Trophoblast cell (in vitro differentiated cells and primary cell): ENCODE measurements around the gene ARHGAP26.

Experiments
- DNase-seq, 2 donors: peaks; one replicate each; pipeline ENCODE4 v3.0.0-alpha.2; 2016
- H2AFZ ChIP-seq: 2 replicates; pipeline ENCODE4 v1.6.1; 2013; ENCODE audit warnings: low read length, moderate library complexity, mild to moderate bottlenecking; ENCODE audit not compliant: insufficient read depth, poor library complexity
- H2AK5ac ChIP-seq: 2 replicates; pipeline ENCODE4 v1.6.1; 2013; ENCODE audit warnings: mild to moderate bottlenecking, low read length
- H2BK120ac ChIP-seq: 2 replicates; pipeline ENCODE4 v1.6.1; 2013; ENCODE audit warnings: low read length, mild to moderate bottlenecking, moderate library complexity; ENCODE audit not compliant: insufficient read depth, poor library complexity
- H2BK12ac ChIP-seq: 2 replicates; pipeline ENCODE4 v1.6.1; 2013; ENCODE audit warnings: mild to moderate bottlenecking, low read length, moderate library complexity
- H2BK5ac ChIP-seq: 2 replicates; pipeline ENCODE4 v1.6.1; 2013; ENCODE audit warnings: low read length, low read depth, moderate library complexity, mild to moderate bottlenecking; ENCODE audit not compliant: poor library complexity
- H3K14ac ChIP-seq: 2 replicates; pipeline ENCODE4 v1.6.1; 2013; ENCODE audit warnings: mild to moderate bottlenecking, low read length
- H3K18ac ChIP-seq: 2 replicates; pipeline ENCODE4 v1.6.1; 2013; ENCODE audit warnings: mild to moderate bottlenecking, low read length
- H3K23ac ChIP-seq: 2 replicates; pipeline ENCODE4 v1.6.1; 2013; ENCODE audit warnings: low read length
- H3K27ac ChIP-seq: 2 replicates; pipeline ENCODE4 v1.5.1; 2013; ENCODE audit warnings: low read depth, mild to moderate bottlenecking, inconsistent platforms, low read length, moderate library complexity
- H3K27me3 ChIP-seq: 2 replicates; pipeline ENCODE4 v1.6.1; 2013; ENCODE audit warnings: inconsistent platforms, mild to moderate bottlenecking, low read length, moderate library complexity; ENCODE audit not compliant: insufficient read depth
- H3K36me3 ChIP-seq, 2 experiments: 1 replicate in 1 of 2; 2 replicates in 1 of 2; pipeline ENCODE4 v1.6.1; 2013; ENCODE audit warnings: low read length in 2 of 2, mild to moderate bottlenecking in 2 of 2, moderate library complexity in 1 of 2; ENCODE audit not compliant: insufficient read depth in 2 of 2, control insufficient read depth in 1 of 2
- H3K4ac ChIP-seq: 2 replicates; pipeline ENCODE4 v1.6.1; 2013; ENCODE audit warnings: low read depth, mild to moderate bottlenecking, low read length, moderate library complexity
- H3K4me1 ChIP-seq, 2 experiments: 1 replicate in 1 of 2; 2 replicates in 1 of 2; pipeline ENCODE4 v1.6.1; 2013; ENCODE audit warnings: low read length in 2 of 2, mild to moderate bottlenecking in 2 of 2, moderate library complexity in 1 of 2; ENCODE audit not compliant: insufficient read depth in 2 of 2, control insufficient read depth in 1 of 2
- H3K4me2 ChIP-seq: 2 replicates; pipeline ENCODE4 v1.6.1; 2013; ENCODE audit warnings: inconsistent platforms, mild to moderate bottlenecking, low read length, moderate library complexity
- H3K4me3 ChIP-seq: 2 replicates; pipeline ENCODE4 v1.5.1; 2013; ENCODE audit warnings: mild to moderate bottlenecking, low read depth, low read length, inconsistent platforms
- H3K79me1 ChIP-seq: one replicate; pipeline ENCODE4 v1.6.1; 2013; ENCODE audit warnings: low read length
- H3K79me2 ChIP-seq: 2 replicates; pipeline ENCODE4 v1.6.1; 2013; ENCODE audit warnings: low read length, mild to moderate bottlenecking; ENCODE audit not compliant: control insufficient read depth, insufficient read depth, poor library complexity
- H3K9ac ChIP-seq: 2 replicates; pipeline ENCODE4 v1.6.1; 2013; ENCODE audit warnings: mild to moderate bottlenecking, low read length
- H3K9me3 ChIP-seq: 2 replicates; pipeline ENCODE4 v1.6.1; 2013; ENCODE audit warnings: low read depth, mild to moderate bottlenecking, control low read depth, inconsistent platforms, low read length; ENCODE audit not compliant: insufficient read depth
- H4K12ac ChIP-seq: 2 replicates; pipeline ENCODE4 v1.6.1; 2013; ENCODE audit warnings: low read depth, mild to moderate bottlenecking, low read length, moderate library complexity
- H4K8ac ChIP-seq: 2 replicates; pipeline ENCODE4 v1.6.1; 2013; ENCODE audit warnings: low read depth, mild to moderate bottlenecking, low read length, moderate library complexity
- H4K91ac ChIP-seq: one replicate; pipeline ENCODE4 v1.6.1; 2013; ENCODE audit warnings: low read depth, mild to moderate bottlenecking, low read length, moderate library complexity
- WGBS: extraction: QIAGEN DNeasy Blood & Tissue Kit; methylation state at CpG from one replicate; pipeline ENCODE4 v1.1.7; 2013; ENCODE audit warnings: missing lambda C conversion rate; ENCODE audit not compliant: insufficient read length, insufficient coverage; ENCODE audit errors: extremely low coverage; 5-methylcytosine and 5-hydroxymethylcytosine counted together

Gene ARHGAP26

DNA sequence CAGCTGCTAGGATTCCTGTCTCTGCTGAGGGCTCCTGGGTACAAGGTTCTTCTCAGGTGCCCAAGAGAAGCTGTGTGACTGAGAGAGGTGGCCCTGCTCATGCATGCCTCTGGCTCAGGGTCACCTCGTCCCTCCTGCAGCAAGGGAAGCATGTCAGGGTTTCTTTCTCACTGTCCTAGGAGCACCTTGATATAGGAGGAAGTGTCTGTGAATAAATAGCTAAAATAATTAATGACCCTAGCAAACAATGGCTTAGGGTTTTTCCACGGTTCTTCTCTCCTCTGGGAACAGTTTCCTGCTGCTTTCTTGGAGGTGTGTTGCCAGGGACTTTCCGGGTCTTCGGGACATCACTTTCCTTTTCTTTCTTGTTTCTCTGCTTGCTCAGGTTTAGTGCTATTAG is 87.2 kb downstream of the ARHGAP26 start:
- H3K4me2 ChIP-seq: no peak overlapping the region
- H3K79me2 ChIP-seq: no peaks in the 10 kb centered on the region
- H3K79me1 ChIP-seq: no peaks in the 10 kb centered on the region
- H3K9me3 ChIP-seq: no peaks in the 10 kb centered on the region
- no peak overlapping the region for H2BK5ac ChIP-seq
- no peak overlapping the region for H3K27ac ChIP-seq
- H3K27me3 ChIP-seq: no peaks in the 10 kb centered on the region
- no peak overlapping the region for H2BK120ac ChIP-seq
- no peak overlapping the region for H3K23ac ChIP-seq
- no peak overlapping the region for H2BK12ac ChIP-seq
- no peak overlapping the region for H2AFZ ChIP-seq
- H3K18ac ChIP-seq: no peak overlapping the region
- no peaks in the 10 kb centered on the region for H3K36me3 ChIP-seq
- H4K91ac ChIP-seq: no peak overlapping the region
- no peak overlapping the region for H3K14ac ChIP-seq
- no peak overlapping the region for H4K8ac ChIP-seq
- no CpG with 5 or more reads among the region's 4 CpGs for WGBS
- no peaks in the 10 kb centered on the region for H3K4me1 ChIP-seq
- no peak overlapping the region for H3K4me3 ChIP-seq
- no peak overlapping the region for H3K4ac ChIP-seq
- no peak for DNase-seq
- H3K9ac ChIP-seq: no peak overlapping the region
- H4K12ac ChIP-seq: no peak overlapping the region
- no peak overlapping the region for H2AK5ac ChIP-seq

DNA sequence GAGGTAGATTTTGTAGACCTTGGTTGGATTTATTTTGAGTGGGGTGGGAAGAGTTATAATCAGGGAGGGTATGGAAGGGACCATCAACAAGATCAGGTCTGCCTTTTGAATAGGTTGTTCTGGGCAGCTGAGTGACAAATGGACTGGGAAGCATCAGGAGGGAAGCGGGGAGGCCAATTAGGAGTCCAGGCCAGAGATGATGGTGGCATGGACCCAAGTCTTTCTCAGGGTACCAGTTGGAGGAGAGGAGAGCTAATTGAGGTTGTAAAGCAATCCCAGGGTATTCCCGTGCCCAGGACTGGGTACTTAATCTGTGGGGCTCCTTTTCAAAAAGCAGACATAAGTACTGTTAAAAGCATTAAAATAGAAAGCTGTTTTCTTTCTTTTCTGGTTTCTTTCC is 88.9 kb downstream of the ARHGAP26 start:
- Histone ChIP-seq H2BK120ac (no peak overlapping the region), H3K27me3 (no peaks in the 10 kb centered on the region), H3K4me2 (no peak overlapping the region), H3K9ac (no peak overlapping the region), H3K14ac (no peak overlapping the region), H3K79me2 (no peaks in the 10 kb centered on the region), H2BK12ac (no peak overlapping the region), H3K4me1 (peaks cover 7% of the 10 kb centered on the region in 2 experiments), H4K91ac (no peak overlapping the region), H3K4me3 (no peak overlapping the region), H3K27ac (no peak overlapping the region), H3K79me1 (no peaks in the 10 kb centered on the region), H3K36me3 (no peaks in the 10 kb centered on the region), H4K12ac (no peak overlapping the region), H3K9me3 (no peaks in the 10 kb centered on the region), H2AFZ (no peak overlapping the region), H4K8ac (no peak overlapping the region), H3K4ac (no peak overlapping the region), H2BK5ac (no peak overlapping the region), H3K18ac (no peak overlapping the region), H2AK5ac (no peak overlapping the region), H3K23ac (no peak overlapping the region)
- no CpG with 5 or more reads among the region's 2 CpGs for WGBS
- DNase-seq: no peak

DNA sequence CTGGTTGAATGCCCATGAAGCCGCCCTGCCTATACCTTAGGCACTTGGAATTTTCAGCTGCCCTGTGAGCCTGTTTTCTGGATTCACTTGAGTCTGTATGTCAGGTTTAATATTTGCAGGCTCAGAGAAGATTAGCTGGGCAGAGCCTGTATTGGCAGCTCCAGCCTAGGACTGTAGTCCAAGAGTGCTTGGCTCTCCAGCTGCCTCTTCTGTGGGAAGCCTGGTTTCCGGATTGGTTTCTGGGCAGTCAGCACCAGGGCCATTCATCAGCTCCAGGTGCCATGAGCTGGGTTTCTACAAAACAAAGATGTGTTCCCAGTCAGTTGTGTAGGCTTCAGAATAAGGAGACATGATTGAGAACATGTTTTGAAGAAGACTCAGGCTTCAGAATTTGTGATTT is 90.1 kb downstream of the ARHGAP26 start:
- no peak for DNase-seq
- no peak overlapping the region for H4K12ac ChIP-seq
- H4K91ac ChIP-seq: no peak overlapping the region
- H3K27ac ChIP-seq: no peak overlapping the region
- no peak overlapping the region for H2AFZ ChIP-seq
- no peak overlapping the region for H2AK5ac ChIP-seq
- no peak overlapping the region for H2BK120ac ChIP-seq
- H3K4me2 ChIP-seq: no peak overlapping the region
- H3K9ac ChIP-seq: no peak overlapping the region
- H3K79me1 ChIP-seq: no peaks in the 10 kb centered on the region
- H3K14ac ChIP-seq: no peak overlapping the region
- H3K4me1 ChIP-seq: peaks cover 10 to 11% of the 10 kb centered on the region in 2 experiments
- H3K23ac ChIP-seq: no peak overlapping the region
- H3K18ac ChIP-seq: no peak overlapping the region
- H3K79me2 ChIP-seq: no peaks in the 10 kb centered on the region
- no peak overlapping the region for H2BK5ac ChIP-seq
- H3K4ac ChIP-seq: no peak overlapping the region
- H3K27me3 ChIP-seq: no peaks in the 10 kb centered on the region
- no peaks in the 10 kb centered on the region for H3K9me3 ChIP-seq
- no peak overlapping the region for H3K4me3 ChIP-seq
- no peak overlapping the region for H2BK12ac ChIP-seq
- no peaks in the 10 kb centered on the region for H3K36me3 ChIP-seq
- WGBS: no CpG with 5 or more reads among the region's 2 CpGs
- no peak overlapping the region for H4K8ac ChIP-seq

DNA sequence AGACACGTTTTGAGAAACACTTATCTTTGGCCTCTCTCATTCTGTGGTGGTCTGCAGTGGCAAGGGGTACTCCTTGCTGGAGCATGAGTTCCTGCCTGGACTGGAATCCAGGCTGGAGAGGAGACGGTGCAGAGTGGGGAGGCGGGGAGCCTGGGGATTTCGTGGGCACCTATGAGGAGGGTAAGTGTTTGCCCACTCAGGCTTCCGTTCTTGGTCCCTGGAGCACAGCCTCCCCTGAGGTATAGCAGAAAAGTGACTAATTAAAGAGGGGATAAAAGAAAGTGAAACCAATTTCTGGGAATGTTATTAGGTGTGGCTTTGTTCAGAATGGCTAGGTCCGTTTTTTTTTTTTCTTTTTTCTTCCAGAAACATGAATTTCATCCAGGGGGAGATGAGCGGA is 90.8 kb downstream of the ARHGAP26 start:
- no peak overlapping the region for H2BK120ac ChIP-seq
- no peak for DNase-seq
- no peak overlapping the region for H3K4me3 ChIP-seq
- H4K91ac ChIP-seq: no peak overlapping the region
- H3K23ac ChIP-seq: no peak overlapping the region
- H3K4me1 ChIP-seq: peaks cover 10 to 14% of the 10 kb centered on the region in 2 experiments
- H2AFZ ChIP-seq: no peak overlapping the region
- no peak overlapping the region for H3K27ac ChIP-seq
- H3K27me3 ChIP-seq: no peaks in the 10 kb centered on the region
- no peaks in the 10 kb centered on the region for H3K36me3 ChIP-seq
- no peaks in the 10 kb centered on the region for H3K79me2 ChIP-seq
- no peak overlapping the region for H3K4me2 ChIP-seq
- H2BK5ac ChIP-seq: no peak overlapping the region
- H3K14ac ChIP-seq: no peak overlapping the region
- no CpG with 5 or more reads among the region's 7 CpGs for WGBS
- H4K12ac ChIP-seq: no peak overlapping the region
- H3K4ac ChIP-seq: no peak overlapping the region
- H3K79me1 ChIP-seq: no peaks in the 10 kb centered on the region
- no peak overlapping the region for H3K18ac ChIP-seq
- no peak overlapping the region for H2AK5ac ChIP-seq
- H3K9me3 ChIP-seq: no peaks in the 10 kb centered on the region
- H2BK12ac ChIP-seq: no peak overlapping the region
- no peak overlapping the region for H3K9ac ChIP-seq
- H4K8ac ChIP-seq: no peak overlapping the region
